ENCODE results near the gene BCL3. TPM values are rescaled to one million over a fixed set of nuclear protein-coding genes. Genes with fewer than 3 reads are reported as not detected.

The BCL3 gene
- total RNA-seq, 6 experiments from 2014 or later = 24.1 to 95.6 (median 31.3) TPM

GRCh38 chr19:44738603-44739558 is 9.6 kb upstream of the BCL3 start:
- 12% methylated on average over 6 of the region's 11 CpGs for WGBS (ENCODE audit: insufficient coverage, low coverage, low lambda C conversion rate, missing lambda C conversion rate)
- Histone ChIP-seq H3K4me3 (peak overlapping the region; percentile 39 to 49 (median 49)), H3K4me1 (peaks cover 0 to 78% (median 42%) of the 10 kb centered on the region in 4 donors), H3K9me3 (no peaks in the 10 kb centered on the region), H3K27me3 (no peaks in the 10 kb centered on the region), H3K36me3 (no peaks in the 10 kb centered on the region), H3K27ac (peak overlapping the region; percentile 75 to 92 (median 85))
- intact Hi-C loops (cut with DNase I) = no loop called here
- ATAC-seq (peak; percentile 41 to 65 (median 52)), DNase-seq (peak; percentile 89 to 90 (median 90))
- TF ChIP-seq, protein P1, sequence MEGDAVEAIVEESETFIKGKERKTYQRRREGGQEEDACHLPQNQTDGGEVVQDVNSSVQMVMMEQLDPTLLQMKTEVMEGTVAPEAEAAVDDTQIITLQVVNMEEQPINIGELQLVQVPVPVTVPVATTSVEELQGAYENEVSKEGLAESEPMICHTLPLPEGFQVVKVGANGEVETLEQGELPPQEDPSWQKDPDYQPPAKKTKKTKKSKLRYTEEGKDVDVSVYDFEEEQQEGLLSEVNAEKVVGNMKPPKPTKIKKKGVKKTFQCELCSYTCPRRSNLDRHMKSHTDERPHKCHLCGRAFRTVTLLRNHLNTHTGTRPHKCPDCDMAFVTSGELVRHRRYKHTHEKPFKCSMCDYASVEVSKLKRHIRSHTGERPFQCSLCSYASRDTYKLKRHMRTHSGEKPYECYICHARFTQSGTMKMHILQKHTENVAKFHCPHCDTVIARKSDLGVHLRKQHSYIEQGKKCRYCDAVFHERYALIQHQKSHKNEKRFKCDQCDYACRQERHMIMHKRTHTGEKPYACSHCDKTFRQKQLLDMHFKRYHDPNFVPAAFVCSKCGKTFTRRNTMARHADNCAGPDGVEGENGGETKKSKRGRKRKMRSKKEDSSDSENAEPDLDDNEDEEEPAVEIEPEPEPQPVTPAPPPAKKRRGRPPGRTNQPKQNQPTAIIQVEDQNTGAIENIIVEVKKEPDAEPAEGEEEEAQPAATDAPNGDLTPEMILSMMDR (IDR thresholded peaks at IDR 0.05) = no peak
- TF ChIP-seq POLR2A (IDR thresholded peaks at IDR 0.05) = peak; percentile 69

DNA sequence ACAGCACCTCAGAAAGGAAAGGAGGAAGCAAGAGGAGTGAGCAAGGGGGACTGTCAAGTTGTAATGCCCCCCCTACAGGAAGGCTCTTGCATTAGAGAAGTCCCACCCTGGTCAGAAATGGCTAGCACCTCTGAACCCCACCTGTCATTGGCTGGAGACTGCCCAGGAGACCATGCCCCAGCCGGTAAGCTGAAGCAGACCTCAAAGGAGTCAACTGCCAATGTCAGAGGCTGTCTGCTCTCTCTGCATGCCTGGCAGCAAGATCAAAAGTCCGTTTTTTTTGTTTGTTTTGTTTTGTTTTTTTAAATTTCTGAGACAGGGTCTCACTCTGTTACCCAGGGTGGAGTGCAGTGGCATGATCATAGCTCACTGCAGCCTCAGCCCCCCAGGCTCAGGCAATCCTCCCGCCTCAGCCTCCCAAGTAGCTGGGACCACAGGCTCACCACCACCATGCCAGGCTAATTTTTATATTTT is 8.1 kb upstream of the BCL3 start:
- DNase-seq (peak in 1 of 3 donors; percentile 74), ATAC-seq (peak in 1 of 4 donors; percentile 23)
- WGBS (ENCODE audit: insufficient coverage, low coverage, low lambda C conversion rate, missing lambda C conversion rate) = 11% methylated on average over 3 of the region's 3 CpGs
- H3K27ac ChIP-seq = peak overlapping the region; percentile 75 to 92 (median 85)
- no peaks in the 10 kb centered on the region for H3K27me3 ChIP-seq
- no peaks in the 10 kb centered on the region for H3K36me3 ChIP-seq
- H3K4me3 ChIP-seq = no peak overlapping the region
- intact Hi-C loops (cut with DNase I) = no loop called here
- TF ChIP-seq, protein P1 (IDR thresholded peaks at IDR 0.05) = no peak
- TF ChIP-seq POLR2A (IDR thresholded peaks at IDR 0.05) = peak; percentile 34
- peaks cover 0 to 91% (median 49%) of the 10 kb centered on the region in 4 donors for H3K4me1 ChIP-seq
- no peaks in the 10 kb centered on the region for H3K9me3 ChIP-seq

GRCh38 chr19:44741258-44741731 is 7.2 kb upstream of the BCL3 start:
- Histone ChIP-seq H3K4me3 (no peak overlapping the region), H3K27ac (peak overlapping the region; percentile 75 to 92 (median 85)), H3K36me3 (no peaks in the 10 kb centered on the region), H3K9me3 (no peaks in the 10 kb centered on the region), H3K4me1 (peaks cover 0 to 86% (median 47%) of the 10 kb centered on the region in 4 donors), H3K27me3 (no peaks in the 10 kb centered on the region)
- 30% methylated on average over 4 of the region's 6 CpGs for WGBS (ENCODE audit: insufficient coverage, low coverage, low lambda C conversion rate, missing lambda C conversion rate)
- ATAC-seq (peak; percentile 1 to 5 (median 2)), DNase-seq (no peak)
- intact Hi-C loops (cut with DNase I) = no loop called here
- TF ChIP-seq POLR2A (IDR thresholded peaks at IDR 0.05) = no peak

GRCh38 chr19:44741841-44742329 is 6.6 kb upstream of the BCL3 start:
- Histone ChIP-seq H3K4me3 (no peak overlapping the region), H3K36me3 (no peaks in the 10 kb centered on the region), H3K27me3 (no peaks in the 10 kb centered on the region), H3K9me3 (no peaks in the 10 kb centered on the region), H3K27ac (peak overlapping the region; percentile 75 to 92 (median 85)), H3K4me1 (peaks cover 2 to 85% (median 47%) of the 10 kb centered on the region in 4 donors)
- WGBS (ENCODE audit: insufficient coverage, low coverage, low lambda C conversion rate, missing lambda C conversion rate) = under 1% methylated on average over 9 of the region's 13 CpGs
- intact Hi-C loops (cut with DNase I) = no loop called here
- peak; percentile 60 to 88 (median 76) for ATAC-seq
- TF ChIP-seq, protein P1 (IDR thresholded peaks at IDR 0.05) = no peak
- TF ChIP-seq POLR2A (IDR thresholded peaks at IDR 0.05) = peak; percentile 60
- DNase-seq = peak; percentile 99
